Esophagus squamous epithelium (tissue), 5 donors: ENCODE results near the gene BRPF1. TPM values are rescaled to one million over a fixed set of nuclear protein-coding genes. Genes with fewer than 3 reads are reported as not detected.

ENCODE experiments used
- DNase-seq: peaks from one replicate; lab custom pipeline; 2025; lab: John Stamatoyannopoulos, UW
- H3K27ac ChIP-seq, 4 donors: fragments of 200-600 bp; sonication (generic); one replicate each; pipeline ENCODE4 v1.5.1; 2016 to 2019; ENCODE audit warnings: mild to moderate bottlenecking in 1 of 4
- H3K27me3 ChIP-seq, 4 donors: fragments of 200-600 bp; sonication (generic); 1 replicate in 3 of 4; 2 replicates in 1 of 4; pipeline versions ENCODE4 v1.5.1 to v1.6.0; 2017 to 2021; ENCODE audit warnings: antibody characterized with exemption in 1 of 4
- H3K36me3 ChIP-seq, 3 donors: fragments of 200-600 bp; sonication (generic); one replicate each; pipeline ENCODE4 v1.5.1; 2016 to 2019
- H3K4me1 ChIP-seq, 3 donors: fragments of 200-600 bp; sonication (generic); one replicate each; pipeline ENCODE4 v1.5.1; 2017 to 2019
- H3K4me3 ChIP-seq, 4 donors: fragments of 200-600 bp; sonication (generic); 1 replicate in 3 of 4; 2 replicates in 1 of 4; pipeline ENCODE4 v1.5.1; 2016 to 2019; ENCODE audit warnings: mild to moderate bottlenecking in 2 of 4, moderate library complexity in 1 of 4
- H3K9me3 ChIP-seq, 3 donors: fragments of 200-600 bp; sonication (generic); one replicate each; pipeline ENCODE4 v1.5.1; 2016 to 2019
- POLR2A ChIP-seq, 4 donors: fragments of 450-650 bp; IDR thresholded peaks; one replicate each; pipeline ENCODE4 v1.6.1; 2017; ENCODE audit warnings: antibody characterized with exemption in 4 of 4, mild to moderate bottlenecking in 4 of 4, moderate library complexity in 3 of 4
- WGBS, 2 donors: methylation state at CpG; one replicate each; pipeline ENCODE4 v1.1.5; 2018; 5-methylcytosine and 5-hydroxymethylcytosine counted together
- intact Hi-C: fragments of 100-400 bp; cut with DNase I; formaldehyde crosslinking; loops from one replicate; pipeline ENCODE4 v1.15.0; 2022
- total RNA-seq, 4 donors: library from RNA; depleted of rRNA; stranded (reverse); fragments of >200 nt; gene quantifications; one replicate each; pipeline ENCODE4 v1.1.0, GENCODE V29; 2016
- TF ChIP-seq, protein P1 (sequence below), 6 experiments: fragments of 450-650 bp in 4 of 6; fragments of 200-600 bp in 2 of 6; sonication (generic) in 2 of 6; IDR thresholded peaks; one replicate each; pipeline ENCODE4 v1.5.1; 2016 to 2019; ENCODE audit warnings: antibody characterized with exemption in 6 of 6, mild to moderate bottlenecking in 4 of 6, moderate library complexity in 4 of 6
- donor health status: DM: yes; HTN: yes; CAD: no.

BRPF1 gene
- total RNA-seq, 4 donors from 2014 or later: 9.8 to 18.3 (median 15.4) TPM

DNA sequence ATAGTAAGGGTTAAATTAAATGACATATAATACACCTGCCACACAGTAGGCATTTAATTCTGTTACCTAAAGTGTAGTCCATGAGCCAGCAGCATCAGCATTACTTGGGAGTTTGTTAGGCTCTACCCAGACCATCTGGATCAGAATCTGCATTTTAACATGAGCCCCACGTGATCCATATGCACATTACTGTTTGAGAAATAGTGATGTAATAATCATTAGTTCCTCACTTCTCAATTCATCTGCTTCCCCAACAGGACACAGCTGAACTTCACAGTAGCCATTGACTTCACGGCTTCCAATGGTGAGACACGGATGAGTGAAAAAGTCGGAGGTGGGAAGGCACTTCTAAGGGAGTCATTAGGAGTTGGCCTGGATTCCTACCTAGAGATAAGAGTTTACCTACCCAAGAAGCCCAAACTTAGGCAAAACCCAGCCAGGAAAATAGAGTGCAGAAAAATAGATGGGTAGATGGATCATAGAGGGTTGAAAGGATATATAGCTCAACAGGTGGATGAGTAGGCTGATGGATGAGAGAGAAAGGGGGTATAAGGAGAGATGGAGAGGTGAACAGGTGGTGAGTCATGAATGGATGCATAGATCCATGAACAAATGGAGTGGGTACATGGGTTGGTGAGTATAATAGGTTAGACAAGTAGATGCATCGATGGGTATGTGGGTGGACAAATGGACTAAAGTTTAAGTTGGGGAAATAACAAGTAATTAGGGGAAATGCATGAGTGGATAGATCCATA is 14.6 kb upstream of the BRPF1 start:
- 71 to 74% methylated on average over 5 of the region's 5 CpGs for WGBS, 2 donors
- TF ChIP-seq POLR2A (IDR thresholded peaks at IDR 0.05): no peak
- TF ChIP-seq, protein P1, sequence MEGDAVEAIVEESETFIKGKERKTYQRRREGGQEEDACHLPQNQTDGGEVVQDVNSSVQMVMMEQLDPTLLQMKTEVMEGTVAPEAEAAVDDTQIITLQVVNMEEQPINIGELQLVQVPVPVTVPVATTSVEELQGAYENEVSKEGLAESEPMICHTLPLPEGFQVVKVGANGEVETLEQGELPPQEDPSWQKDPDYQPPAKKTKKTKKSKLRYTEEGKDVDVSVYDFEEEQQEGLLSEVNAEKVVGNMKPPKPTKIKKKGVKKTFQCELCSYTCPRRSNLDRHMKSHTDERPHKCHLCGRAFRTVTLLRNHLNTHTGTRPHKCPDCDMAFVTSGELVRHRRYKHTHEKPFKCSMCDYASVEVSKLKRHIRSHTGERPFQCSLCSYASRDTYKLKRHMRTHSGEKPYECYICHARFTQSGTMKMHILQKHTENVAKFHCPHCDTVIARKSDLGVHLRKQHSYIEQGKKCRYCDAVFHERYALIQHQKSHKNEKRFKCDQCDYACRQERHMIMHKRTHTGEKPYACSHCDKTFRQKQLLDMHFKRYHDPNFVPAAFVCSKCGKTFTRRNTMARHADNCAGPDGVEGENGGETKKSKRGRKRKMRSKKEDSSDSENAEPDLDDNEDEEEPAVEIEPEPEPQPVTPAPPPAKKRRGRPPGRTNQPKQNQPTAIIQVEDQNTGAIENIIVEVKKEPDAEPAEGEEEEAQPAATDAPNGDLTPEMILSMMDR (IDR thresholded peaks at IDR 0.05): no peak
- Histone ChIP-seq H3K36me3 (no peaks in the 10 kb centered on the region), H3K27ac (no peak overlapping the region), H3K9me3 (no peaks in the 10 kb centered on the region), H3K4me3 (no peak overlapping the region), H3K27me3 (no peaks in the 10 kb centered on the region), H3K4me1 (peaks cover 0 to 14% (median 3%) of the 10 kb centered on the region in 3 donors)
- no peak for DNase-seq
- intact Hi-C loops: no loop called here

DNA sequence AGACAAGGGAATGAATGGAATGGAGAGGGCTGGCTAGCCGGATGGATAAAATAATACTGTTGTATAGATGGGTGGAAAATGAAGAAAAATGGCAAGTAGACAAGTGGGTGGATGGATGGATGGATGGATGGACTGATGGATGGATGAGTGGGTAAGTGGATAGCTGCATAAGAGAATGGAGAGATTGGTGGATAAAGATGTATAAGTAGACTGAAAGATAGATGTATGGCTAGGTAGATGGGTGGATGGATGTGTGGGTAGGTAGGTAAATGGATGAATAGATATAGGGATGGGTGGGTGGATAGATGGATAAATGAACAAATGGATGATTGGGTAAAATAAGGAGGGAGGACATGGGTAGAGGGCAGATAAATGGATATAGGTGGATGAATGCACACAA is 14.0 kb upstream of the BRPF1 start:
- peaks cover 0 to 14% (median 3%) of the 10 kb centered on the region in 3 donors for H3K4me1 ChIP-seq
- no peak overlapping the region for H3K4me3 ChIP-seq
- TF ChIP-seq, protein P1 (IDR thresholded peaks at IDR 0.05): no peak
- no peak for TF ChIP-seq POLR2A (IDR thresholded peaks at IDR 0.05)
- H3K9me3 ChIP-seq: no peaks in the 10 kb centered on the region
- no peaks in the 10 kb centered on the region for H3K36me3 ChIP-seq
- WGBS, 2 donors: 80 to 84% methylated on average over 1 of the region's 1 CpG
- intact Hi-C loops: no loop called here
- H3K27me3 ChIP-seq: no peaks in the 10 kb centered on the region
- DNase-seq: no peak
- H3K27ac ChIP-seq: no peak overlapping the region

DNA sequence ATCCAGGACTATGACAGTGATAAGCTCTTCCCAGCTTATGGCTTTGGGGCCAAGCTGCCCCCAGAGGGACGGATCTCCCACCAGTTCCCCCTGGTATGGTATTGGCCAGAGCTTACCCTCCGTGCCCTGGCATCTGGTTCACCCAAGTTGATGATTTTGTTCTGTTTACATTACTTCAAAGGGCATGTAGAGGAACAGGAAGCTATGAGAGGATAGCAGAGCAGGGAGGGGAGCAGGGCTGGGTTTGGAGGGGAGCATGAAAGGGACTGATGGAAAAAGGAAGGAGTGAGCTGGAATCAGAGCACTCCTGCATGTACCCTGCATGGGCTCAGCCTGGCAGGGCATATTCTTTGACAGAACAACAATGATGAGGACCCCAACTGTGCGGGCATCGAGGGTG is 13.4 kb upstream of the BRPF1 start:
- TF ChIP-seq, protein P1 (IDR thresholded peaks at IDR 0.05): no peak
- no peak for TF ChIP-seq POLR2A (IDR thresholded peaks at IDR 0.05)
- no peaks in the 10 kb centered on the region for H3K36me3 ChIP-seq
- no peak overlapping the region for H3K4me3 ChIP-seq
- WGBS, 2 donors: 31 to 95% methylated on average over 2 of the region's 4 CpGs
- intact Hi-C loops: no loop called here
- H3K9me3 ChIP-seq: no peaks in the 10 kb centered on the region
- H3K4me1 ChIP-seq: peaks cover 0 to 14% (median 3%) of the 10 kb centered on the region in 3 donors
- no peak for DNase-seq
- no peaks in the 10 kb centered on the region for H3K27me3 ChIP-seq
- H3K27ac ChIP-seq: no peak overlapping the region

DNA sequence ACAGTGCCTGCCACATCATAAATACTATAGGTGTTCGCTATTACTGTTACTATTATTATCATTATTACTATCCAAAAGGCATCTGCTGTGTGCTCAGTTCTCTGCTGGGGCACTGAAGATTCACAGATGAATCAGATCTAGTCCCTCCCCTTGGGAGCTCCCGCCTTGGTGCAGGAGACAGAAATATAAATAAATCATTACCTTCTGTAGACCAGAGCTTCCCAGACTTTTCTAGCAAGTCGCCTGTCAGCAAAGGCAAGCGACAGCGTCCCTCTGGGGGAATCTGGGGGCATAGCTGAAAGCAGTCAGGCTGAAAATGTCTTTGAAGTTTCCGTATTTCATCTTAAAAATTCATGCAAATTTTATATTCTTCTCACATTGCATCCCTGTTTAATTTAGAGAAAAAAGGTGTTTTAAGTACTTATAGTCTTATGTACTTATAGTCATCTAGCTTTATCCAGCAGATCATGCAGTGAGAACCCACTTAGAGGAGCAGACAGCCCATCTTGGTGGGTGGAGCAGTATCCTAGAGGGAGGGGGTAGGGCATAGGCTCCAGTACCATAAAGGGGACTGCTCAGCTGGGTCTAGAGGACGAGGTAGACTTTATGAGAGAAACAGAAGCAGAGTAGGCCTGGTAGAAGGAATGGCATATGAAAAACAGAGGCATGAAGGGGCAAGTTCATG is 10.4 kb upstream of the BRPF1 start:
- H3K36me3 ChIP-seq: no peaks in the 10 kb centered on the region
- 29 to 42% methylated on average over 7 of the region's 7 CpGs for WGBS, 2 donors
- TF ChIP-seq, protein P1 (IDR thresholded peaks at IDR 0.05): no peak
- no peak for TF ChIP-seq POLR2A (IDR thresholded peaks at IDR 0.05)
- peaks cover 0 to under 1% (median under 1%) of the 10 kb centered on the region in 3 donors for H3K4me1 ChIP-seq
- H3K27me3 ChIP-seq: no peaks in the 10 kb centered on the region
- no peaks in the 10 kb centered on the region for H3K9me3 ChIP-seq
- H3K4me3 ChIP-seq: no peak overlapping the region
- no peak overlapping the region for H3K27ac ChIP-seq
- DNase-seq: no peak
- intact Hi-C loops: no loop called here

DNA sequence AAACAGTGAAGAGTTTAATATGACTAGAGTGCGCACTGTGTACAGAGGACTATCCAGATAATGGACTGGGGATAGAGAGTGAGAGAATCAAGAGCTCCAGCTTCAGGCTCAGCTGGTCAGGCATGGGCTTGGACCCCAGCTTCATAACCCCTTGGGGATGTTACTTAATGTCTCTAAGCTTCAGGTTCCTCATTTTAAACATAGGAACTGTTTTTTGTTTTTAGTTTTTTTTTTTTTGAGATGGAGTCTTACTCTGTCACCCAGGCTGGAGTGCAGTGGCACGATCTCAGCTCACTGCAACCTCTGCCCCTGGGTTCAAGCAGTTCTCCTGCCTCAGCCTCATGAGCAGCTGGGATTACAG is 9.9 kb upstream of the BRPF1 start:
- Histone ChIP-seq H3K36me3 (no peaks in the 10 kb centered on the region), H3K27me3 (no peaks in the 10 kb centered on the region), H3K4me1 (no peaks in the 10 kb centered on the region), H3K4me3 (no peak overlapping the region), H3K9me3 (no peaks in the 10 kb centered on the region), H3K27ac (no peak overlapping the region)
- intact Hi-C loops: no loop called here
- DNase-seq: no peak
- TF ChIP-seq, protein P1 (IDR thresholded peaks at IDR 0.05): no peak
- no peak for TF ChIP-seq POLR2A (IDR thresholded peaks at IDR 0.05)
- 69 to 72% methylated on average over 2 of the region's 2 CpGs for WGBS, 2 donors
